GM19023 (cell line): Measurements from ENCODE around the gene CAMSAP2.
"Not testable (repeated sequence)": the region's sequence is repeated elsewhere in the genome, so short reads cannot be mapped to it uniquely, and the experiment has no call there.

Experiments used
- ATAC-seq: cut with Tn5 transposase; IDR thresholded peaks from one replicate; pipeline ENCODE4 v1.9.1; 2021; ENCODE audit warnings: mild to moderate bottlenecking, moderate library complexity; ENCODE audit not compliant: unreplicated experiment

CAMSAP2 gene

GRCh38 chr1:200779326-200779725 is 40.6 kb downstream of the CAMSAP2 start:
- no peak for ATAC-seq

DNA sequence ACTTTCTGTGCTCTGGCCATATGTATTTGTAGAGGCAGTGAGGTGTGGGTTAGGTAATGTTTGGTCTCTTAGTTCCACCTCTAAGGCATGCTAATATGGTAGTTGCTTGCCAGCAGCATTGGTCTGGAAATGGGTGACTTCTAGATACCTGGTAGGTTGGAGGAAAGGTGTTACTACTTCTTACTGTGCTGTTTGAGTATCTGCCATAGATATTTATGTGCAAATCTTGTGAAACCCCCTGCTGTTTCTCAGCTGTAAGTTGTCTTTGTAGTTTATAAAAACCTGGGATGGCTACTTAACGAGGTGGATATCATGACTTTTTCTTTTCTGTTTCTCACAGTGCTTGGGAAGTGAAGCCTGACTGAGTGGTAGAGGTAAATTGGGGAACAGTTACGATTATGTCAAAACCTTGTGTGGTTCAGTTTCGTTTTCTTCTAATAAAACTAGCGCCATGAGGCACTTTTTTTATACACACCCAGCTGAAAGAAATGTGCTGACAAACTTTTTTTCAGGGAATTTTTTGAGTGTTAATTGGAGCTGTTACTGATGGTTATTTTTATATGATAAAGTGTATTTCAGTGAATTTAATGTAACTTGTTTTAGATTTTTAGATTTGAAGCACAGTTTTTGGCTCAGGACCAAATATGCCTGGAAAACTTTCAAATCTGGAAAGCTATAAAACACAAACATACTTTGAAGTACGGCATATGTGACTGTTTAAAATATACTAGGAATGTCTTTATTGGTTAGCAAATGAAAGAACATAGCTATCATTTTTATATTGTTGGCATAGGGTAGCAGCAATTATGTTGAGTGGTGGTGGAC is 42.1 kb downstream of the CAMSAP2 start:
- ATAC-seq: no peak

DNA sequence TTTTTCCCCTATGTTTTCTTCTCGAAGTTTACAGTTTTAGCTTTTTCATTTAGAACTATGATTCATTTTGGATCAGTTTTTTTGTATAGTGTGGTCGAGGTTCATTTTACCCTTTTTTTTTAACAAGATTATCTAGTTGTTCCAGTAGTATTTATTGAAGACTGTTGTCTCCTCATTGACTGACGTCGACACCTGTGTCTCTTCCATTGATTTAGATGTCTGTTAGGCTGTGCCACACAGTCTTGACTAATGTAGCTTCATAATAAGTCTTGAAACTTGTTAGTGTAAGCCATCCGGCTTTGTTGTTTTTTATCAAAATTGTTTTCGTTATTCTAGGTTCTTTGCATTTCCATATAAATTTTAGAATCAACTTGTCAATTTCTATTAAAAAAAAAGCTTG is 45.2 kb downstream of the CAMSAP2 start:
- no peak for ATAC-seq

DNA sequence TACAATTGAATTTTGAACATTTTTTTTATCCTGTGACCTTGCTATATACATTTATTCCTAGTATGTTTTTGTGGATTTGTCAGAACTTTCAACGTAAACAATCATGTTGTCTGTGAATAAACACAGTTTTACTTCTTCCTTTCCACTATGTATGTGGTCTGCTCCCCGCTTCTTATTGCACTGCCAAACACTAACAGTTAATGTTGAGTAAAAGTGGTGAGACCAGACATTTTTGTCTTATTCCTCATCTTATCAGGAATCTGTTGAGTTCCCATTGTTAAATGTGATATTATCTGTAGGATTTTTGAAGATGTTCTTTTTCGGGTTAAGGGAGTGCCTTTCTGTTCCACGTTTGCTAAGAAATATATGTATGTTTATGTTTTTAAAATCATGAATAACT is 45.9 kb downstream of the CAMSAP2 start:
- ATAC-seq: no peak

DNA sequence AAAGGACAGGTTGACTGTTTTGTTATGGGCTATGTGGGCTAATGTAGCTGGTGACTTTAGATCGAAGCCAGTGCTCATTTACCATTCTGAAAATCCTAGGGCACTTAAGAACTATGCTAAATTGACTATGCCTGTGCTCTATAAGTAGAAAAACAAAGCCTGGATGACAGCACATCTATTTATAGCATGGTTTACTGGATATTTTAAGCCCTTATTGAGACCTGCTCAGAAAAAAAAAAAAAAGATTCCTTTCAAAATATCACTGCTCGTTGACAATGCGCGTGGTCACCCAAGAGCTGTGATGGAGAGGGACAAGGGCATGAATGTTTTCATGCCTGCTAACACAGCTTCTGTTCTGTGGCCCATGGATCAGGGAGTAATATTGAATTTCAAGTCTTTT is 48.1 kb downstream of the CAMSAP2 start:
- ATAC-seq: no peak

GRCh38 chr1:200787896-200788387 is 49.2 kb downstream of the CAMSAP2 start:
- no peak for ATAC-seq

DNA sequence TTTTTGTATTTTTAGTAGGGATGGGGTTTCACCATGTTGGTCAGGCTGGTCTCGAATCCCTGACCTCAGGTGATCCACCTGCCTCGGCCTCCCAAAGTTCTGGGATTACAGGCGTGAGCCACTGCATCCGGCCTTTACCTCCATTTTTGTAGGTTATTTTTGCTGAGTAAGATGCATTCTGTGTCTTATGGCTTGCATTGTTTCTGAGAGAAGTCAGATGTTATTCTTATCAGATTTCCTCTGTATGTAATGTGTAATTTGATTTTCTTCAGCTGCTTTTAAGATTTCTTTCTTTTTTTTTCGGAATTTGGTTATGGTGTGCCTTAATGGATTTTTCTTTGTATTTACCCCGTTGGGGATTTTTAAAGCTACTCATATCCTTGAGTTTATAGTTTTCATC is 52.3 kb downstream of the CAMSAP2 start:
- ATAC-seq: not testable (repeated sequence)

GRCh38 chr1:200793677-200794076 is 55.0 kb downstream of the CAMSAP2 start:
- ATAC-seq: no peak

DNA sequence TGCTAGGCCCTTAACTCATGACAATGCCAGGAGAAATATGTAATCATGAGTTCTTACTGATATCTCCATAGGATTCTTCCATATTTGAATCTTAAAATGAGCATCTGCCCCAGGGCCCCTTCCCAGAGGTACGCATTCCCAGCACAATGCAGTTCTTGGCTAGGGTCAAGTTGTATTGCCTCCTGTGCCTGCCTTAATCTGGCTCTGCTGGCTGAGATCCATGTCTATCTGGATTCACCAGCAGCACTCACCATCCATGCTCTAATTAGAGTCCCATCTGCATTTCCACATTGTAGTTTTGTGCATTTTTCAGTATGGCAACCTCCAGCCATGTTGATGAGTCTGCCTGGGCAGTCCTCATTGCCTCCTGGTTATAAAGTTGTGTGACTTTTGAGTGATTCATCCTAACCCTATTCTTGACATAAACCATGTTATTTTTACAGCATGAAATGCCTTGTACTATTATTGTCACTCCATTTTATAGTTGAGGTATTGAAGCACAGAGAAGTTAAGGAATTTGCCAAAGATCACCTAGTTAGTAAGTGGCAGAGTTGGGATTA is 55.9 kb downstream of the CAMSAP2 start:
- ATAC-seq: no peak

GRCh38 chr1:200795156-200795555 is 56.5 kb downstream of the CAMSAP2 start:
- no peak for ATAC-seq

GRCh38 chr1:200802042-200802441 is 63.3 kb downstream of the CAMSAP2 start:
- ATAC-seq: no peak

- no peak for ATAC-seq
These were observed 64.3 kb downstream of the CAMSAP2 start for GRCh38 chr1:200802865-200803512.

- ATAC-seq: no peak
These were observed 67.0 kb downstream of the CAMSAP2 start for GRCh38 chr1:200805719-200806118.

GRCh38 chr1:200808846-200809245 is 70.2 kb downstream of the CAMSAP2 start:
- ATAC-seq: no peak

- ATAC-seq: no peak
These were observed 73.0 kb downstream of the CAMSAP2 start for GRCh38 chr1:200811704-200812103.

DNA sequence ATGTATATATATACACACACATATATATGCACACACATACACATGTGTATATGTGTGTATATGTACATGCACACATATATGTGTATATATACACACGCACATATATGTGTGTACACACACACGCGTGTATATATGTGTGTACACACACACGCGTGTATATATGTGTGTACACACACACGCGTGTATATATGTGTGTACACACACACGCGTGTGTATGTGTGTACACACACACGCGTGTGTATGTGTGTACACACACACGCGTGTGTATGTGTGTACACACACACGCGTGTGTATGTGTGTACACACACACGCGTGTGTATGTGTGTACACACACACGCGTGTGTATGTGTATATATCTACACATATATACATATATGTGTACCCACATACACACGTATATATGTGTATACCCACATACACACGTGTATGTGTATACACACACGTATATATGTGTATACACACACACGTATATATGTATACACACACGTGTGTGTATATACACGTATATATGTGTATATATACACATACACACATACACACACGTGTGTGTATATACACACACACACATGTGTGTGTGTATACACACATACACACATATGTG is 78.0 kb downstream of the CAMSAP2 start:
- ATAC-seq: not testable (repeated sequence)

DNA sequence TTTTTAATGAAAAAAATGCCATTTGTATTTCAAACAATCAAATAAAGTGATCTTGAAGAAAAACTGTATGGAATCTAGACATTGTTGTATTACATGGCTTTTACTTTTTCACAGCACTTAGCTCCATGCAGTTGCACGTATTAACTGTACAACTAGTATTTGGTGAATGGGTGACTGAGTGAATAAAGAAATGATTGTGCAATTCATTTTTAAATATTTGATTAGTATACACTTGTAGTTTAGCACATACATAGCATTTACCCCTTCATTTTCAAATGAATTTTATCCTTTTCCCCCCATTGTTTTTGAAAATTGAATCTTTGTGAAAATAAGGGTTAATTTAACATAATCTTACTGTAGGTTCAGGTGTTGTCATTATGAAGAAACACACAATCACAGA is 79.6 kb downstream of the CAMSAP2 start:
- no peak for ATAC-seq

DNA sequence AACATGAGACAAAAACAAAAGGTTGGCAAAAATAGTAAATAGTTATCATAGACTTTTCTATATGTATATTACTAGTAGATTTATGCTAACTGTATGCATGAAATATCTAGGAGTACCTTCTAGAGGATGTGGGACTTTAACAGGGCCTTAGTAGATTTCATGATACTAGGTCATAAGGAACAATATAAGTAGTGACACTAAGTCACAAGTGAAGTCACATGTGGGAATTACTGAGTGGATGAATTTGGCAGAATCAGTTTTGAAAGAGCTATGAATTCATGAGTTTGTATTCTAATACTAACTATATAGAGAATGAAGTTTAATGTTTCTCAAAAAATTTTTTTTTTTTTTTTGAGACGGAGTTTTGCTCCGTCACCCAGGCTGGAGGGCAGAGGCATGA is 81.0 kb downstream of the CAMSAP2 start:
- ATAC-seq: no peak

DNA sequence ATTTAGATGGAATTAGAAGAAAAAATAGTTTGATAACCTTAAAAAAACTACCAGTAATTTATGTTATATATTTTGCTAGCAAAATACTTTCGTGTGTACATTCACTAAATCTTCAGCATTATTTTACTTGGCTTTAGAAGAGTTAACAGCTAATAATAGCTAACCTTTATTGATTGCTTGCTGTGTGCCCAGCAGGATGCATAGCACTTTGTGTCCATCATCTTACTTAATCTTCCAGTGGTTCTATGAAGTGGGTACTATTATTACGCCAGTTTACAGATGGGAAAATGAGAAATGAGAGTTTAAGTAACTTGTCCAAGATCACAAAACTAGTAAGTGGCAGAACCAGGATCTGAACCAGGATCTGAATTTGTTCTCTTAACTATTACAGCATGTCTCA is 92.4 kb downstream of the CAMSAP2 start:
- no peak for ATAC-seq

DNA sequence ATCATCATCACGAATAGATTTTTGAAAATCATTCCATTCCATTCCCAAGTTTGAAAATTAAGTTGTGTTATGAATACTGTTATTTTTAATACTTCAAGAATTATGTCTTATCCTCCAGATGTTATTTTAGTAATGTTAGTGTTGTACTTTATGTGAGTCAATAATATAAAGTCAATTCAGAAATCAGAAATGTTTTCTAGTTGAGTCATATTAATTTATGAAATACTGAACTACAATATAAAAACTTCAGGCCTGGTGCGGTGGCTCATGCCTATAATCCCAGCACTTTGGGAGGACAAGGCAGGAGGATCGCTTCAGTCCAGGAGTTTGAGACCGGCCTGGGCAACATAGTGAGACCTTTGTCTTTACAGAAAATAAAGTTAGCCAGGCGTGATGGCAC is 95.7 kb downstream of the CAMSAP2 start:
- no peak for ATAC-seq

- no peak for ATAC-seq
These were observed 97.5 kb downstream of the CAMSAP2 start for GRCh38 chr1:200836213-200836612.
